ENCODE results near the gene TMEM151B. TPM values are rescaled to one million over a fixed set of nuclear protein-coding genes. Genes with fewer than 3 reads are reported as not detected.
A peak's percentile ranks its signal among the peaks of the same experiment; 100 is the strongest.

The TMEM151B gene
- total RNA-seq, 1 donor from 2014 or later: 0.09 TPM

- peaks cover 16% of the 10 kb centered on the region for H4K20me1 ChIP-seq (ENCODE audit: insufficient read depth, low read length)
- no peaks in the 10 kb centered on the region for H3K9me3 ChIP-seq (ENCODE audit: insufficient read depth, low read depth, low read length)
- Mint-ChIP-seq H3K36me3 (ENCODE audit: low read depth, unreplicated experiment) (peaks cover 2% of the 10 kb centered on the region), H3K27ac (ENCODE audit: unreplicated experiment) (no peak overlapping the region), H3K4me1 (ENCODE audit: low read depth, unreplicated experiment) (peaks cover 13% of the 10 kb centered on the region), H3K9me3 (ENCODE audit: unreplicated experiment) (no peaks in the 10 kb centered on the region), H3K27me3 (ENCODE audit: low read depth, unreplicated experiment) (peaks cover 5% of the 10 kb centered on the region), H3K4me3 (ENCODE audit: unreplicated experiment) (no peak overlapping the region)
- no peak overlapping the region for H2AFZ ChIP-seq (ENCODE audit: low read depth, low read length)
- H3K9ac ChIP-seq (ENCODE audit: low read length): no peak overlapping the region
- H3K4me1 ChIP-seq (ENCODE audit: insufficient read depth, low read length): peaks cover 27% of the 10 kb centered on the region
- FAIRE-seq (no peak), DNase-seq (ENCODE audit: low read depth) (no peak)
- H3K36me3 ChIP-seq (ENCODE audit: insufficient read depth, low read length): no peaks in the 10 kb centered on the region
- H3K4me2 ChIP-seq (ENCODE audit: low read length): peak overlapping the region; percentile 82
- no peak for TF ChIP-seq CTCF (IDR thresholded peaks at IDR 0.05; ENCODE audit: insufficient read depth, low read depth, low read length)
- TF ChIP-seq EZH2 (IDR thresholded peaks at IDR 0.05; ENCODE audit: insufficient read depth, low read length): no peak
- H3K27me3 ChIP-seq (ENCODE audit: insufficient read depth, low read length): no peaks in the 10 kb centered on the region
- H3K79me2 ChIP-seq (ENCODE audit: insufficient read depth, low read length): no peaks in the 10 kb centered on the region
- no peak overlapping the region for H3K4me3 ChIP-seq (ENCODE audit: insufficient read depth, low read depth, low read length)
- no peak overlapping the region for H3K27ac ChIP-seq (ENCODE audit: low read depth, low read length)
Measured at GRCh38 chr6:44224965-44225305, 45.3 kb upstream of the TMEM151B start.

GRCh38 chr6:44225579-44226325, 44.5 kb upstream of the TMEM151B start:
- H3K4me3 ChIP-seq (ENCODE audit: insufficient read depth, low read depth, low read length): no peak overlapping the region
- H3K27me3 ChIP-seq (ENCODE audit: insufficient read depth, low read length): no peaks in the 10 kb centered on the region
- H3K9me3 ChIP-seq (ENCODE audit: insufficient read depth, low read depth, low read length): no peaks in the 10 kb centered on the region
- H3K36me3 ChIP-seq (ENCODE audit: insufficient read depth, low read length): no peaks in the 10 kb centered on the region
- no peaks in the 10 kb centered on the region for H3K9me3 Mint-ChIP-seq (ENCODE audit: unreplicated experiment)
- H3K4me1 ChIP-seq (ENCODE audit: insufficient read depth, low read length): peaks cover 27% of the 10 kb centered on the region
- DNase-seq (ENCODE audit: low read depth) (no peak), FAIRE-seq (no peak)
- H3K4me2 ChIP-seq (ENCODE audit: low read length): no peak overlapping the region
- no peak overlapping the region for H3K27ac ChIP-seq (ENCODE audit: low read depth, low read length)
- H3K27ac Mint-ChIP-seq (ENCODE audit: unreplicated experiment): no peak overlapping the region
- no peak overlapping the region for H3K4me3 Mint-ChIP-seq (ENCODE audit: unreplicated experiment)
- H4K20me1 ChIP-seq (ENCODE audit: insufficient read depth, low read length): peaks cover 16% of the 10 kb centered on the region
- no peak overlapping the region for H2AFZ ChIP-seq (ENCODE audit: low read depth, low read length)
- H3K9ac ChIP-seq (ENCODE audit: low read length): no peak overlapping the region
- TF ChIP-seq CTCF (IDR thresholded peaks at IDR 0.05; ENCODE audit: insufficient read depth, low read depth, low read length): no peak
- no peak for TF ChIP-seq EZH2 (IDR thresholded peaks at IDR 0.05; ENCODE audit: insufficient read depth, low read length)
- H3K79me2 ChIP-seq (ENCODE audit: insufficient read depth, low read length): no peaks in the 10 kb centered on the region
- peaks cover 10% of the 10 kb centered on the region for H3K27me3 Mint-ChIP-seq (ENCODE audit: low read depth, unreplicated experiment)
- peaks cover 4% of the 10 kb centered on the region for H3K36me3 Mint-ChIP-seq (ENCODE audit: low read depth, unreplicated experiment)
- H3K4me1 Mint-ChIP-seq (ENCODE audit: low read depth, unreplicated experiment): peaks cover 13% of the 10 kb centered on the region

Measured in astrocyte (in vitro differentiated cells and primary cell).